Uterus (tissue), 4 donors: ENCODE results near the gene SNRPE. TPM values are rescaled to one million over a fixed set of nuclear protein-coding genes. Genes with fewer than 3 reads are reported as not detected.
A peak's percentile ranks its signal among the peaks of the same experiment; 100 is the strongest.
"Not testable (repeated sequence)": the region's sequence is repeated elsewhere in the genome, so short reads cannot be mapped to it uniquely, and the experiment has no call there.

Experiments
- DNase-seq, 2 donors: peaks; one replicate each; pipeline ENCODE4 v3.0.0-alpha.2; 2019 to 2020
- H3K27ac ChIP-seq, 2 donors: fragments of 200-600 bp; sonication (generic); 1 replicate in 1 of 2; 2 replicates in 1 of 2; pipeline ENCODE4 v1.5.1; 2016 to 2018
- H3K27me3 ChIP-seq, 2 donors: fragments of 200-600 bp; sonication (generic); one replicate each; pipeline ENCODE4 v1.5.1; 2018 to 2019; ENCODE audit warnings: control low read depth in 1 of 2
- H3K36me3 ChIP-seq, 2 donors: fragments of 200-600 bp; sonication (generic); one replicate each; pipeline ENCODE4 v1.5.1; 2019; ENCODE audit warnings: control low read depth in 1 of 2
- H3K4me1 ChIP-seq, 2 donors: fragments of 200-600 bp; sonication (generic); one replicate each; pipeline ENCODE4 v1.5.1; 2018 to 2019; ENCODE audit warnings: control low read depth in 1 of 2
- H3K4me3 ChIP-seq, 2 donors: fragments of 200-600 bp; sonication (generic); 1 replicate in 1 of 2; 2 replicates in 1 of 2; pipeline ENCODE4 v1.5.1; 2018 to 2019; ENCODE audit warnings: mild to moderate bottlenecking in 1 of 2
- H3K9me3 ChIP-seq, 2 donors: fragments of 200-600 bp; sonication (generic); one replicate each; pipeline ENCODE4 v1.5.1; 2019; ENCODE audit warnings: control low read depth in 1 of 2
- POLR2A ChIP-seq, 2 donors: fragments of 450-650 bp; IDR thresholded peaks; one replicate each; pipeline ENCODE4 v1.6.1; 2016; ENCODE audit warnings: antibody characterized with exemption in 2 of 2, mild to moderate bottlenecking in 1 of 2, moderate library complexity in 1 of 2
- intact Hi-C: fragments of 100-400 bp; cut with DNase I; formaldehyde crosslinking; loops from one replicate; pipeline ENCODE4 v1.15.1; 2023; ENCODE audit warnings: low total_unique reads
- total RNA-seq, 4 donors: library from RNA; depleted of rRNA in 3 of 4; stranded (reverse); fragments of >200 nt in 3 of 4; gene quantifications; one replicate each; pipeline versions ENCODE4 v1.1.0 to v1.2.4, GENCODE V29; 2014 to 2023
- TF ChIP-seq, protein P1 (sequence below), 4 experiments: fragments of 200-600 bp in 2 of 4; fragments of 450-650 bp in 2 of 4; sonication (generic) in 2 of 4; IDR thresholded peaks; one replicate each; pipeline ENCODE4 v1.5.1; 2016 to 2019; ENCODE audit warnings: antibody characterized with exemption in 4 of 4, mild to moderate bottlenecking in 2 of 4, moderate library complexity in 1 of 4
- donor health status: DM: yes; HTN: yes; CAD: no.

SNRPE gene
- total RNA-seq, 4 donors from 2014 or later = 32.5 to 105 (median 103) TPM

DNA sequence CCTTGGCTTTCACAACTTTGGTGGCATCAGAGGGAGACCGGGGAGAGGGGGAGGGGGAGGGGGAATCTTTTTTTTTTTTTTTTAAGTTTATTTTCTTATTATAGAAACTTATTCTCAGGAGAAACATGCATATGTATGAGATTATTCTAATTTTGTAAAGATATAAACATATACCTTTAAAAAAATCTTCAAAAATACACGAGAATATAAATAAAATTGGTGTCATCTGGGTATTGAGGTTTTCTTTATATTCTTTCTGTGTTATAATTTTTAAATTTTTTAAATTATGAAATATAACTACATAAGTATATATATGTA lies 18.9 kb upstream of the SNRPE start:
- H3K4me3 ChIP-seq = no peak overlapping the region
- no peak for TF ChIP-seq POLR2A (IDR thresholded peaks at IDR 0.05)
- TF ChIP-seq, protein P1, sequence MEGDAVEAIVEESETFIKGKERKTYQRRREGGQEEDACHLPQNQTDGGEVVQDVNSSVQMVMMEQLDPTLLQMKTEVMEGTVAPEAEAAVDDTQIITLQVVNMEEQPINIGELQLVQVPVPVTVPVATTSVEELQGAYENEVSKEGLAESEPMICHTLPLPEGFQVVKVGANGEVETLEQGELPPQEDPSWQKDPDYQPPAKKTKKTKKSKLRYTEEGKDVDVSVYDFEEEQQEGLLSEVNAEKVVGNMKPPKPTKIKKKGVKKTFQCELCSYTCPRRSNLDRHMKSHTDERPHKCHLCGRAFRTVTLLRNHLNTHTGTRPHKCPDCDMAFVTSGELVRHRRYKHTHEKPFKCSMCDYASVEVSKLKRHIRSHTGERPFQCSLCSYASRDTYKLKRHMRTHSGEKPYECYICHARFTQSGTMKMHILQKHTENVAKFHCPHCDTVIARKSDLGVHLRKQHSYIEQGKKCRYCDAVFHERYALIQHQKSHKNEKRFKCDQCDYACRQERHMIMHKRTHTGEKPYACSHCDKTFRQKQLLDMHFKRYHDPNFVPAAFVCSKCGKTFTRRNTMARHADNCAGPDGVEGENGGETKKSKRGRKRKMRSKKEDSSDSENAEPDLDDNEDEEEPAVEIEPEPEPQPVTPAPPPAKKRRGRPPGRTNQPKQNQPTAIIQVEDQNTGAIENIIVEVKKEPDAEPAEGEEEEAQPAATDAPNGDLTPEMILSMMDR (IDR thresholded peaks at IDR 0.05) = no peak
- no peaks in the 10 kb centered on the region for H3K9me3 ChIP-seq
- H3K27ac ChIP-seq = no peak overlapping the region
- peaks cover 0 to 3% of the 10 kb centered on the region in 2 donors for H3K36me3 ChIP-seq
- peaks cover 0 to 3% of the 10 kb centered on the region in 2 donors for H3K4me1 ChIP-seq
- DNase-seq = no peak
- intact Hi-C loops = no loop called here
- no peaks in the 10 kb centered on the region for H3K27me3 ChIP-seq

DNA sequence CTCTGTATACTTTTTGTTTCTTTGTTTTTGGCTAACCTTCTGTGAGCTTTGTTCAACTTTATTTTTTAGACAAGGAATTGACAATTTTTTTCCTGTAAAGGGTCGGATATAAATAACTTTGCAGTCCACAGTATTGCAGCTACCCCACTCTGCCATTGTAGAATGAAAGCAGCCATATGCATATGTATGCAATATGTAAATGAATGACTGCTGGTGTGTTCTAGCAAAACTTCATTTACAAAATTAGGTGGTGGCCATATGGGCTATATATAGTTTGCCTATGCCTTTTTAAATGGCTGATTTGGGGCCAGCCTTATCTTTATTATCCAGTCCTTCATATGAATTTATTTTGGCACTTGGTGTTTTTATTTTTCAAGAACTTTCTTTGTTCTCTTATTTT lies 18.0 kb upstream of the SNRPE start:
- Histone ChIP-seq H3K27ac (no peak overlapping the region), H3K4me1 (peaks cover 0 to 3% of the 10 kb centered on the region in 2 donors), H3K27me3 (no peaks in the 10 kb centered on the region), H3K9me3 (no peaks in the 10 kb centered on the region), H3K36me3 (peaks cover 0 to 3% of the 10 kb centered on the region in 2 donors), H3K4me3 (no peak overlapping the region)
- TF ChIP-seq, protein P1 (IDR thresholded peaks at IDR 0.05) = no peak
- no peak for TF ChIP-seq POLR2A (IDR thresholded peaks at IDR 0.05)
- intact Hi-C loops = no loop called here
- no peak for DNase-seq

DNA sequence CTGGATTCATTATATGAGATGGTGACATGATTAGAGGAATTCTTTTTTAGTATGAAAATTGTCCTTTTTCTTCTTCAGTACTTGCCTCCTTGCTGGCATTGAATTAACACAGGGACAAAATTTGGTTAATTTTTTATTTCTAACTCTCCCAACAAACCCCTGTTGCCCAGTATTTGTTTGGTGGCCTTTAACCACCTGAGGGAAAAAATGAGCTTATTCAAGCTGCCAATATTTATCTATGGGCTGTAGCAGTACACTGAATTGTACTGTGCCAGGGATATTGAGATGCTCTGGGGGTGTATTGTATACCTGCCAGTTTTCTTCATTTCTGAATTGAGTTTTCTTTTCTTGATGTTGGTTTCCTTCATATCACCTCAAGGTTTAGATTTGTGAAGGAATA lies 8.3 kb upstream of the SNRPE start:
- H3K4me1 ChIP-seq, DNase-seq, H3K9me3 ChIP-seq, intact Hi-C loops, H3K27me3 ChIP-seq, H3K27ac ChIP-seq, H3K4me3 ChIP-seq, H3K36me3 ChIP-seq: not testable (repeated sequence)

DNA sequence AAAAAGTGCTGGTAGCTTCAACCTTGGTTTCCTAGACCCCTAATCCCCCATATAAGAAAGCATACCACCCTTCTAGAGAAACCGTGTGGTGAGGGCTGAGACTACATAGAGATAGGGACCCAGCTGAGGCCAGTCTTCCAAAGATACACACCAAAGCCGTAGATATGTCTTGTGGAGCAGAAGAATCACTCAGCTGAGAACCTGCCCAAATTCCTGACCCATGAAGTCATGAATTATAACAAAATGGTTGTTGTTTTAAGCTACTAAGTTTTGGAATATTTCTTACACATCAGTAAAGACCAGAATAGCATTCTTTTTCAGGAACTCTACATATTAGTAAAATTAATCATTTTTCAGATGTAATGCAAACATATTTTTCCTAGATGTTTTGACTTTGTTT lies 3.3 kb upstream of the SNRPE start:
- Histone ChIP-seq H3K36me3 (no peaks in the 10 kb centered on the region), H3K27me3 (no peaks in the 10 kb centered on the region), H3K4me3 (no peak overlapping the region), H3K27ac (peak overlapping the region; percentile 10 to 66), H3K9me3 (no peaks in the 10 kb centered on the region), H3K4me1 (no peaks in the 10 kb centered on the region)
- intact Hi-C loops = loop anchor here (5.0 kb wide), 1 partner anchor 509 kb away; no protein-coding TSS in a partner anchor
- TF ChIP-seq POLR2A (IDR thresholded peaks at IDR 0.05) = no peak
- TF ChIP-seq, protein P1 (IDR thresholded peaks at IDR 0.05) = no peak
- peak in 1 of 2 donors; percentile 27 for DNase-seq

DNA sequence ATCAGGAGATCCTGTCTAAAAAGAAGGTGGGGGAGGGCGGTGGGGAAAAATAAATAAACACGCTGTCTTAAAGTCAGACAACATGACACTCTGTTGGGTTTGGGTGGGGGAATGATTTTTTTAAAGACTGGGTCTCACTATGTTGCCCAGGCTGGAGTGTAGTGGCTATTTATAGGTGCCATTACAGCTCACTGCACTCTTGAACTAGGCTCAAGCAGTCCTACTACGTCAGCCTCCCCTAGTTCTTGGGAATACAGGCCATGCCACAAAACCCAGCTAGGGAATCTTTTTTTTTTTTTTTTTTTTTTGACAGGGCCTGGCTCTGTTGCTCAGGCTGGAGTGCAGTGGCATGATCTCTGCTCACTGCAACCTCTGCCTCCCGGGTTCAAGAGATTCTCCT lies 2.4 kb upstream of the SNRPE start:
- no peak overlapping the region for H3K4me3 ChIP-seq
- no peaks in the 10 kb centered on the region for H3K4me1 ChIP-seq
- no peaks in the 10 kb centered on the region for H3K36me3 ChIP-seq
- no peak for DNase-seq
- H3K27me3 ChIP-seq = no peaks in the 10 kb centered on the region
- no peak for TF ChIP-seq POLR2A (IDR thresholded peaks at IDR 0.05)
- TF ChIP-seq, protein P1 (IDR thresholded peaks at IDR 0.05) = no peak
- peak overlapping the region in 1 of 2 donors; percentile 66 for H3K27ac ChIP-seq
- H3K9me3 ChIP-seq = no peaks in the 10 kb centered on the region
- intact Hi-C loops = loop anchor here (5.0 kb wide), 1 partner anchor 508 kb away; no protein-coding TSS in a partner anchor
